Glutamatergic neuron (in vitro differentiated cells): Measurements from ENCODE around the gene STIMATE. TPM values are rescaled to one million over a fixed set of nuclear protein-coding genes. Genes with fewer than 3 reads are reported as not detected.

Source experiments
- DNase-seq: peaks from one replicate; pipeline ENCODE4 v3.0.0; 2022
- H3K27ac Mint-ChIP-seq: one replicate; pipeline ENCODE4 v1.8.0; 2020; ENCODE audit warnings: mild to moderate bottlenecking, mixed read lengths, inconsistent platforms; ENCODE audit not compliant: unreplicated experiment
- H3K27me3 Mint-ChIP-seq: one replicate; pipeline ENCODE4 v1.8.0; 2020; ENCODE audit warnings: mild to moderate bottlenecking, moderate library complexity, mixed read lengths, inconsistent platforms; ENCODE audit not compliant: unreplicated experiment
- H3K36me3 Mint-ChIP-seq: one replicate; pipeline ENCODE4 v1.8.0; 2020; ENCODE audit warnings: mild to moderate bottlenecking, mixed read lengths, inconsistent platforms; ENCODE audit not compliant: unreplicated experiment
- H3K4me1 Mint-ChIP-seq: one replicate; pipeline ENCODE4 v1.8.0; 2020; ENCODE audit warnings: mild to moderate bottlenecking, low read depth, mixed read lengths, inconsistent platforms; ENCODE audit not compliant: unreplicated experiment
- H3K4me3 Mint-ChIP-seq: one replicate; pipeline ENCODE4 v1.8.0; 2020; ENCODE audit warnings: mild to moderate bottlenecking, mixed read lengths, inconsistent platforms; ENCODE audit not compliant: unreplicated experiment
- H3K9me3 Mint-ChIP-seq: one replicate; pipeline ENCODE4 v1.8.0; 2020; ENCODE audit warnings: mild to moderate bottlenecking, moderate library complexity, mixed read lengths, inconsistent platforms; ENCODE audit not compliant: unreplicated experiment
- CTCF ChIP-seq: fragments of 200-600 bp; sonication (generic); IDR thresholded peaks from one replicate; pipeline ENCODE4 v1.5.0; 2021; ENCODE audit not compliant: partially characterized antibody, unreplicated experiment
- total RNA-seq: library from RNA; stranded (reverse); fragmentation: NEBNext Ultra II Directional; extraction: Animal tissue kit (Norgen Biotek cat#: 25700); gene quantifications from one replicate; pipeline ENCODE4 v1.2.1, GENCODE V29; 2021; ENCODE audit not compliant: unreplicated experiment

Gene STIMATE
- total RNA-seq, 1 donor from 2014 or later = 23.0 TPM

GRCh38 chr3:52931328-52931727 lies 34.0 kb upstream of the STIMATE start:
- Mint-ChIP-seq H3K9me3 (no peaks in the 10 kb centered on the region), H3K36me3 (no peaks in the 10 kb centered on the region), H3K4me3 (no peak overlapping the region), H3K27ac (no peak overlapping the region), H3K27me3 (no peaks in the 10 kb centered on the region), H3K4me1 (peaks cover 7% of the 10 kb centered on the region)
- TF ChIP-seq CTCF = no peak
- DNase-seq = no peak

GRCh38 chr3:52930748-52931147 lies 33.4 kb upstream of the STIMATE start:
- Mint-ChIP-seq H3K4me1 (peaks cover 4% of the 10 kb centered on the region), H3K27me3 (no peaks in the 10 kb centered on the region), H3K27ac (no peak overlapping the region), H3K36me3 (no peaks in the 10 kb centered on the region), H3K9me3 (no peaks in the 10 kb centered on the region), H3K4me3 (no peak overlapping the region)
- no peak for TF ChIP-seq CTCF
- DNase-seq = no peak

DNA sequence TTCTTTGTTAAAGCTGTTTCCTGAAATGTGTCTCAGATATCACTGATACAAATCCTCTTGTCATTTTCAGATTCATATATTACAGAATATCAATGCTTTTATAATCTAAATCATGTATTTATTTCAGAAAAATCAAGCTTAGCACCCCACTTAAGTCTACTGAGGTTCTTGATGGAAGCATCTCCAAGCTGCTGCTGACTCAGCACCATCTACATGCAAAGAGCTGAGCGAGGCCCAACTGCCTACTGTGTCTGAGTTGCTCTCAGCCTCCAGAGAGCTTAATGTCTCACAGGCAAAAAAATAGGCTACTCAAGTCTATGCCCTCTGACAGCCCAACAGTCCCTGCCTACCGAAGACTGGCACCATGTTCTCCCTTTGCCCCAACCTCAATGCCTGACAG lies 29.2 kb upstream of the STIMATE start:
- Mint-ChIP-seq H3K4me3 (no peak overlapping the region), H3K36me3 (no peaks in the 10 kb centered on the region), H3K9me3 (peaks cover 3% of the 10 kb centered on the region), H3K4me1 (no peaks in the 10 kb centered on the region), H3K27me3 (no peaks in the 10 kb centered on the region), H3K27ac (no peak overlapping the region)
- TF ChIP-seq CTCF = no peak
- no peak for DNase-seq

- TF ChIP-seq CTCF = no peak
- Mint-ChIP-seq H3K9me3 (peaks cover 3% of the 10 kb centered on the region), H3K27ac (no peak overlapping the region), H3K36me3 (no peaks in the 10 kb centered on the region), H3K27me3 (no peaks in the 10 kb centered on the region), H3K4me1 (no peaks in the 10 kb centered on the region), H3K4me3 (no peak overlapping the region)
- no peak for DNase-seq
Observed at GRCh38 chr3:52925405-52926313, 28.3 kb upstream of the STIMATE start.

DNA sequence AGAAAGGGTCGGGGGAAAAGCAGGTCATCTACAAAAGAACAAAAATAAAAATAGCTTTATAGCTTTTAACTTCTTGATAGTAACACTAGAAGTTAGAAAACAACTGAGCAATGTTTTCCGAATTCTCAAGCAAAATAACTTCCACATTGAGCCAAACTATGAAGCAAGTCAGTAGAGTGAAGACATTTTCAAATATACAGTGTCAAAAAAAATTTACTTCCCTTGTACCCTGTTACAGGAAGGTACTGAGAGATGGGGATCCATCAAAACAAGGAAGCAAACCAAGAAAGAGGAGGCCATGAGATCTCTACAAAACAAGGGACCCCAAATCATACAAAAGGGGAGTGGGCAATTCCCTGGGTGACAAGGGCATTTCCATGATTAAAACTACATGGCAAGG lies 26.6 kb upstream of the STIMATE start:
- no peak overlapping the region for H3K27ac Mint-ChIP-seq
- H3K36me3 Mint-ChIP-seq = no peaks in the 10 kb centered on the region
- DNase-seq = no peak
- H3K4me1 Mint-ChIP-seq = no peaks in the 10 kb centered on the region
- H3K9me3 Mint-ChIP-seq = peaks cover 3% of the 10 kb centered on the region
- no peak for TF ChIP-seq CTCF
- H3K27me3 Mint-ChIP-seq = no peaks in the 10 kb centered on the region
- no peak overlapping the region for H3K4me3 Mint-ChIP-seq
